ENCODE measurements around the gene SP110.
"Not testable (repeated sequence)": the region's sequence is repeated elsewhere in the genome, so short reads cannot be mapped to it uniquely, and the experiment has no call there.

The SP110 gene

DNA sequence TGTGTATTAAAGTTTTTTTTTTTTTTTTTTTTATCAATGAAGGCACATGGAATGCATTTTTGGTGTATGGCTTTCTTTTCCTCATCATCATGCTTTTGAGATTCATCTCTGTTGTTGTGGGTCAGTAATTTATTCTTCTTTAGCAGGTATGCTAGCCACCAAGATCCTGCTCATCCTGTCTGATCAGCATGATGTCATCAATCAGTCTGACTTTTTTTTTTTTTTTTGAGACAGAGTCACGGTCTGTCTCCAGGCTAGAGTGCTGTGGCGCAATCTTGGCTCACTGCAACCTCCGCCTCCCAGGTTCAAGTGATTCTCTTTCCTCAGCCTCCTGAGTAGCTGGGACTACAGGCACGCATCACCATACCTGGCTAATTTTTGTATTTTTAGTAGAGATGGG is 3.0 kb upstream of the SP110 start:
- not testable (repeated sequence) for DNase-seq

DNA sequence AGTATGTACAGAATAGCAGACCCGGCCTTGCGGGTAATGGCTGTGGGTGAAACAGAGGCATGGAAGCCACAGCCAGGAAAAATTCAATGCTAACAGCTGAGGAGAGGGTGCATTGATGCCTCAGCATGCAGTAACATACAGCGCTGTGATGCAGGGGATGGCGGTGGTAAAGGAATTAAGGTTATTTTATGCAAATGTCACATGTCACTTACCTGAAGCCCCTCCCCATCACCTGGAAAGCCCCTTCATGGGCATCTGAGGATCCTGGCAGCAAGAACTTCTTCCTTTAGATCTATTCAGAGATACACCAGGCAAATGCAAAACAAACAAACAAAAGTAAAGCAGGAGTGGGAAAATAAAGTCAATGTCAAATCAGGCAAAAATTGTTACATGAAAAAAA is 1.7 kb upstream of the SP110 start:
- no peak for DNase-seq

DNA sequence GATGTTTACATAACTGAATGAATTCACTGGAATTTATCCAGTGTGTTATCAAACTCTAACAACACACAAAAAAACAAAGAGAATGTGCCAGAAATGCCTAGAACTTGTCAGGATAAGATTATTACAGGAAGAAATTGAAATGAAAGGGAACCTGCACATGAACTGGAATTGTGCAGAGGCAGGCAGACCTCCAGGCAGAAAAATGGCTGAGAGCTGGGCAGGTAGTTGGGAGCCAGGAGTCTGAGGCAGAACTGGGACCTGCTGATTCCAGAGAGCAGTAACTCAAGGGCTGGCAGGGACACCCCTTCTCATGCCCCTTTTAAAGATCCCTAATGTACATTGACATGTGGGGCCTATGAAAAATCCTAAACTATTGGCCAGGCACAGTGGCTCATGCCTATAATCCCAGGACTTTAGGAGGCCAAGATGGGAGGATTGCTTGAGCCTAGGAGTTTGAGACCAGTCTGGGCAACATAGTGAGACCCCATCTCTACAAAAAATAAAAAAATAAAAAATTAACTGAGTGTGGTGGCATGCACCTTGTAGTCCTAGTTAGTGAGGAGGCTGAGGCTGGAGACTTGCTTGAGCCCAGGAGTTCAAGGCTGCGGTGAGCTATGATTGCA is 674 bp upstream of the SP110 start:
- no peak for DNase-seq

DNA sequence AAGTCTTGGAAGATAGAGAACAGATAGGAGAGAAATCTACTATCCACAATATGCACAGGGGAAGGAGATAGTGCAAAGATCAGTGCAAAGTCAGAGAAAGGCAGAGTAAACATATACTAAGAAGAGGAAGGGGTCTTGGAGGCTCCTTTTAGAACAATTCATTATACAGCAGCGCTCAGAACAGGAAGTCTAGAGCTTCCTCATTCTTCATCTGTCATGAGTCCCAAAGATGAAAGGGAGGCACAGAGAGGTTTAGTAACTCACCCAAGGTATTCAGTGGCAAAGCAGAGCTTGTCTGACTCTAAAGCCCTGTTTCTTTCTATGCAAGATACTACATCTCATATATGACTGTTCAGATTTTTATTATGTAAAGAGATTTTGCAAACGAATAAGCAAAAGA is 1.4 kb downstream of the SP110 start:
- DNase-seq, result no peak

DNA sequence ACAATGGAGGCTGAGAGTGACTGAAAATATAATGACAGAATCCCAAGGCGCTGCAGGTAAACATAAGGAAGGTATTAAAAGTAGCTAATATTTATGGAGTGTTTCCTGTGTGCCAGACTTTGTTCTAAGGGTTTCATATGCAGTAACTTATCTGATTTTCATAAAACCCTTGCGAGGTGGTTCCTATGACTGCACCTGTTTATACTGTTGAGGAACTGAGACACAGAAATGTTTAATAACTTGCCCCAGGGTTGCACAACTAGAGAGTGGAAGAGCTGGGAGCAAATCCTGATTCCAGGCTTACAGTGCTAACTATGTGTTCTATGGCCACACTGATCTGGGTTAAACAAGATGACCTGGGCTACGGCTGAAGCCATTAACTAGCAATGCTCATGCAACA is 2.4 kb downstream of the SP110 start:
- DNase-seq, result no peak

DNA sequence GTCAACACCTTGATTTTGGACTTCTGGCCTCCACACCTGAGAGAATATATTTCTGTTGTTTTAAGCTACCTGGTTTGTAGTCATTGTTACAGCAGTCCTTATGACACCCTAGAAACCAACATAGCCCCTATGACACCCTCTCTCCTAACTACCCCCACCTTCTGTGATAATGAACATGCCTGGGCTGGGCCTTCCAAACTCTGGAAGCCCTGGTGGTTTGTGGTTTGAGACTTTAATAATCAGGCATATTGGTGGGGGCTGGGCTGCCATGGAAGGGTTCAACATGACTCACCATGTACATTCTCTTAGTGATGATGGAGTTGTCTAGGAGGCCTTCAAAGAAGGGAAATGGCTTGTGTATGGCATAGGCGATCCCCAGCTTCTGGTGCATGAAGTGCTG is 3.3 kb downstream of the SP110 start:
- peak; percentile 40 for DNase-seq

DNA sequence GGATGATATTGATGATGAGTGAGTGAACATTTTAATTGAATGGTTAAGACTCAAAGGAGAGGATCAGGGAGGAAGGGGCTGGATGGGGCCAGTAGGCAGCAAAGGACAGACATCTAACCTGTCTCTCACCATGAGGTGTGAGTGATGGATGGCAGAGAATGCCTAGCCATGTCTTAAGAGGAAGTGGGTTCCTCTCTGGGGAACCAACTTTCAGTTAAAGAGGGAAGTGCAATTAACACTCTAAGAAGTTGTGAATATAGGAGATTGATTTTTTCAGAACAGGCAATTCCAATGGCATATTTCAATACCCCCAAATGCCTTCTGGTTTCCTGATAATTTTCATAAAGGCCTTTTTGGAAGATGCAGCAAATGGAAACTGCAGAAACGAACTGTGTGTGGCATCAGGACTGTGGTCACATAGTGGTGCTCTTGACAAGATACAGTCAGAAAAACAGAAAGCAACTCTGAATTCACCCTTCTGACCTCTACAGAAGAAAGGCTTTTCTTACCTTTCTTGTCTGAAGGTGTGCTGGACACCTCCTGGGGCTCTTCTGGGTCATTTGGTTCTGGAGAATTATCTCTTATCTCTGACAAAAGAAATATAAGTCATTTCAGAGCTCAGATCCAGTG is 10.2 kb downstream of the SP110 start:
- no peak for DNase-seq

DNA sequence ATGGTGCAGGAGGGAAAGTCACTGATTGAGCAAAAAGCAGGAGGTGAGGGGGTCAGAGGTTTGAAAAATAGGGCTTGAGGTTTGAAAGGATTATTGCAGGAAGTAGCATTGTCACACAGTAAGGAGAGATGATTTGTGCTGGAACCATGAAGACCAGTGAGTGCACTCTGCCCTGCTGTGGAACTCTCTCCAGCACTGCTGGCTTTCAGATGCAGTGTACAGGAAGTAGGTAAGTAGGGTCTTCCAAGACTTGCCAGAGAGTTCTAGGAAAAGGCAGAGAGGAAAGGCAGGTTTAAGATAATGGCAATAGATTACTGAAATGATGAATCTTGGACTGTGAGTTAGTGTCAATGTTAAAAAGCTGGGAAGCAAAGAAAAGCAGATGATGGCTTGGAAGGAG is 11.2 kb downstream of the SP110 start:
- DNase-seq, result no peak

DNA sequence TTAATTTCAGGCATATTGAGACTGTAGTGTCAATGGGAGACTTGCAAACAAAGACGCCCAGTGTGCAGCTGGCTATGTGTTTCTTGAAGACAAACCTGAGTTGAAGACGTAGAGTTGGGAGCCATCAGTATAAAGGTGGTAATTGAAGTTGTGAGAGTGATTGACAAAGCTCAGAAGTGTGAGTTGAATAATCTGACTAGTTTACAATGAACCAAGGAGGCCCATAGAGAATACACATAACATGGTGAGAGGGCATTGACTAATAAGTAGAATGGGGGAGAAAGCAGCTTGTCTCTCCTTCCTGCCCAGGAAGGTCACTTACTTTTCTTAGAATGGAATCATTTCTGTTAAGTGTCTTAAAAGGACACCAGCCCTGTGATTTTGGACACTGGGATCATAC is 14.1 kb downstream of the SP110 start:
- peak; percentile 62 for DNase-seq

DNA sequence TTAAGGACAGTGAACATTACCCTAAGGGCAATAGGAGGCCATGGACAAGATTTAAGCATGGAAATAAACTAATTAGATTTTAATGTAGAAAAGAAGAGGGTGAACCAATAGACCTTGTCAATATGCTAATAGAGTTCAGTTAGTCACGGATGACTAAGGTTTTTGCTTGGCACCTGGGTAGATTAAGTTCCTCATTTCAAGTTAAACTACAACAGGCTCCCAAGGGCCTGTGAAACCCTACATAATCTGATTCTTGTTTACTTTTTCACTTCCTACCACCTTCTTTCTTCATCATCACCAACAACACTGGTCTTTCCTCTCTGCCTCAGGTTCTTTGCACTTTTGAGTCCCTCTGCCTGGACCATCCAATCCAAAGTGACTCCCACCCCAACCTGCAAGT is 14.8 kb downstream of the SP110 start:
- DNase-seq, result no peak

DNA sequence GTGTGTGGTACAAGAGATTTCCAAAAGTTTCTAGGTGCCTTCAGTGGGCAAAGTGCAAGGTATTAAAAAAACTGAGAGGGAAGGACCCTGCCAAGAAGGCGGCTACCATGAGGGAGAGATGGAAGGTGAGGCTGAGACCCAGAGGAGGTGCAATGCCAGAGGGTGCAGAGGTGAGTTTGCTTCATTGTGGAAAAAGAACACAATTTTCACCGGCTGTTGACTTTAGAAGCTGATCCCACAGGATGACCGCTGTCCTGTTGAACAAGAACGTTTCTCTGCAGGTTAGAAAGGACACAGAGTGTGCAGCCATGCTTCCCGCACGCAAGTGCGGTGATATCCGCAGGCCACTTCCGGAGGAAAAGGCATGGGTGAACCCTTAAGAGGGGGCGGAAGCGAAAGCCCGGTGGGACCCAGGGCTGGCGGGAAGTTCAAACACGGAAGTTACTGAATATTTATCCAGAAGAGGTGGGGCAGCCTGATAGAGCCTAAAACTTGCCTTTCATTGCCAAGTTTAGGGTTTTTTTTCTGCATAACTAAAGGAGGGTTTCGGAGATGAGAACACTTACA is 16.6 kb downstream of the SP110 start:
- DNase-seq, result no peak

DNA sequence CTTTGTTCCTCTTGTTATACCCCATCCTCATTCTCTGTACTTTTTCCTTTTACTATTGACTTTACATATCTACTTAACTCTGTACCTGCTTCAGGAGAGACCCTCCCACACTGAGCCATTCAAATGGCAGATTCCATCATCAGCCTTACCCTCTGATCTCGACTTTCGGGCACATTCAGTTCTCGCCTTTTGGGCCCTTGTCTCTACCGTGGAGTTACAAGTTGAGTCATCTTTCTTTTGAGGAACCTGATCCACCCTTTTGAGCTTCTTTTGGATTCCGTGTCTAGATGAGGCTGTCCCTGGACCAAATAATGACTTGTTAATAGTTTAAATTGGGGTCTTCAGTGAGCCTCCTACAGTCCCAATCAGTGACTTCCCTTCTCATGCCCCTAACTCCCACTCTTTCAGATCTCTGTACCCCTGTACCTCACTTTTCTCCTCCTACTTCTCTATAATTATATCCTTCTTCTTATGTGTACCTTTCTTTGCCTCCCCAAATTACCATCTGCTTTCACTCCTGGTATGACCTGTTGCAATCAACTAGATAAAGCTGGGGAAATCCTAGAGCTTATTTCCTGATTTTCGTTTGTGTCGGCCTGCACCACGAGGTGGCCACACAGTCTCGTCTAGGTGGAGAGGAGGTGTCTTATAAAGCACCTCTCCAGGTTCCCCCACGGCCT is 17.2 kb downstream of the SP110 start:
- DNase-seq, result peak; percentile 69

DNA sequence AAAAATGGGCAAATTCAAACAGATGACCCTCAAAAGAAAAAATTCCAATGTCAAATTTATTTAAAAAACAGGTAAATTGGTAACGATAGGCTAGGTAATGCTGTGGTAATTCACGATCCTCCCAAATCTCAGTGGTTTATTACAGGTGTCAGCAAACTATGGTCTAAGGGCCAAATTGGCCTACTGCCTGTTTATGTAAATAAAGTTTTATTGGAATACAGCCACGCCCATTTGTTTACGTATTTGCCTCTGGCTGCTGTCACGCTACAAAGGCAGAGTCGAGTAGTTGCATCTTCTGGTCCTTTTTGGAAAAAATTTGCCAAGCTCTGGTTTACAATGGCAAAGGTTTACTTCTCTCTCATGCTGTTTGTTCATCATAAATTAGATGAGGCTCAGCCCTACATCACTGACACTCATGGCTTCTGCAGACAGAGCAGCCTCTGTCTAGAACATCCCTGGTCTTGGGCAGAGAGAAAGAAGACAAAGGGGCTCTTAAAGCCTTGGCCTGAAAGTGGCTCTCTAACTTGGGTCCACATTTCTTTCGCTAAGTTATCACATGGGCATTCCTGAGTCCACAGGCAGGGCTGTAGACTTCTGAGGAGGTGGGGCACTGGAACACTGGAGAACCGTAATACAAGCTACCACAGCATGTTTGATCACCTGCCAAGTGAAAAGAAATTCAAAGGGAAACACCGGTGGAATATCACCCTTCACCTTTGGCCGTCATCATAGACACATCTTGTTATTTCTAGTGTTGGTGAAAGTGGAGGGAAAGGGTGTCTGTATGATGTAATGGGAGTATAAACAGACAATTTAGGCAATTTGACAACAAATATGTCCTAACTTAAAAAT is 34.8 kb downstream of the SP110 start:
- no peak for DNase-seq

DNA sequence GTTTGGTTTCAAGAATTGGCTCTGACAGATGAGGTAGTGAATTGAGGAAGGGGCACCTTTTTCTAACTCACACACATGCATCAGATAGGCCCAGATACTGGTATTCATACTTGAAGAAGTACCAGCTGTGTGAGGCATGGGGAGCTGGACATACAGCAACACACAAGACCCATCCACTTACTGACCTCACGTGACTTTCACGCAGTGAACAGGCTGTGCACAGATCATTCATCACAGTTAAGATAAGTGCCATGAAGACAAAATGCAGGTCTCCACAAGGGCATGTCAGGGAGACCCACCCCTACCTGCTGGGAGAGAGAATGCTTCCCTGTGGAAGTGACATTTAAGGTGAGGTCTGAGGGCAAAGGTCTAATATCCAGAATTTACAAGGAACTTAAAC is 38.6 kb downstream of the SP110 start:
- no peak for DNase-seq

DNA sequence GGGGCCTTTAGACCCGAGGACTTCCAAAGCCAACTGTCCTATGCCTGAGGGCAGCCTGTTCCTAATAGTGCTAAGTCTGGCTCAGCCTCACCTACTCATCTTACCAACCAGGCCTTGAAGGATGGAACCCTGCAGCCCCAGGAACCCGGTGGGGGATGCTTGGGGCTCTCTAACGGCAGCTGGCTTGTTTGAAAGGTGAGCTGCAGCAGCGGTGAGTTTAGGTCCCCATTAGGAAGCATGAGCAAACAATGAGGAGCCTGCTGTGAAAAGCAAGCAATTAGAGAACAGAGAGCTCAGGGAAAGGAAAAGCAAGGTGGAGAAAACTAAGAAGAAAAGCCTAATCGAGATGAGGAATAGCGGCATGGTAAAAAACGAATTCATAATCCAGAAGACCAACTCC is 39.9 kb downstream of the SP110 start:
- no peak for DNase-seq

DNA sequence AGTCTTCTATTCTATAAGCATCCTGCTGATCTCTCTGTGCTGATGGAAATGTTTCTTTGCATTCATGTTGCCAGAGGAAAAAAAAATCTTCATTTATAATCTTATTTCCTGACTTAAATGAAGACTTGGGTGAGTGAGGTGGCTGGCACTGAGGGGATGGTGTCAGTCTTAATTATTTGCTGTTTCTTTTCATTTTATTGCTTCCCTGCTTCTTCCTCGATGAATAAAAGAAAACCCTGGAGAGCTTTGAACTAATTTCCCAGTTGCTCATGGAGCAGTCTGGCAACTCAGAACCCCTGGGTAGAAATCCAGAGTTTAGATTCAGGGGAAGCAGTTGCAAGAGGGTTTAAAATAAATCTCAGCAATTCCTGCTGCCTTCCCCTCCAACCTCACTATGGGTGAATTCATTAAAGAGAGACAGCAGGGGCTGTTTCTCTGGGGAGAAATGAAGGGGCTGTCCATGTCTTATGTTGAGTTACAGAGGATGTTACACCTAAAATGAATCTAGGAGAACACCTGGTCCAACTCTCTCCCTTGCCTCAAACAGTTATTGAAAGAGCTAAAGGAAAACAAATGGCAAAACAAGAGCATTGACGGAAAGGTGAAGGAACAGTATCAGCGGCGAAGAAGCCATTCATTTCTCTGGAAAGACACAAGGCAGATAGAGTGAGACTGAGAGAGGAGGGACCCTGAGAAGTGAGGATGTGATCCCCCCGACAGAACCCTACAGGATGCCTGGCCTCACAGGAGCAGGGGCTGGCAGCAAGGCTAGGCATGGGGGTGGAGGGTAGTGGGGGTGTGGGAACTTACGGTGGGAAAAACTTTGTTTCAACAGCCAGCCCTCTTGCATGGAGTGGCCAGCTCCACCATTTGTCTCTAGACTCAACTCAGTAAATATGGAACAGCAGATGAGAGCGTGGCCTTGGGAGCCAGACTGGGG is 41.0 kb downstream of the SP110 start:
- no peak for DNase-seq

DNA sequence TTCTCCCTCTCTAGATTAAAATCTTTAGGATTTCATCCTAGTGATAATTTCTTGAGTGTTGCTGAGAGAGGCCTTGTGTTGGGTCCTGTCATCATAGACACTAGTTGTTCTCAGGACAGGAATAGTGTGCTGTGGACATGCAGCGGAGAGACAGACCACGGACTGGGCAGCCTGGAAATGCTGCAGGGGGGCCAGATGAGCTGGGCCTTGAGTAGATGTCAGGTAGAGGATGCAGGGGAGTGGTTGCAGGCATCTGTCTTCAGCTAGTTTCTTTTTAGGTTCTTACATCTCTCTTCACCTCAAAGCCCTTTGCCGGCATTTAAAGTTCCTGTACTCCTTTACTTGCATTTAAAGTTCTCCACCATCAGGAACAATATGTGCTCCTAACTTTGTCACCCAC is 42.8 kb downstream of the SP110 start:
- no peak for DNase-seq

DNA sequence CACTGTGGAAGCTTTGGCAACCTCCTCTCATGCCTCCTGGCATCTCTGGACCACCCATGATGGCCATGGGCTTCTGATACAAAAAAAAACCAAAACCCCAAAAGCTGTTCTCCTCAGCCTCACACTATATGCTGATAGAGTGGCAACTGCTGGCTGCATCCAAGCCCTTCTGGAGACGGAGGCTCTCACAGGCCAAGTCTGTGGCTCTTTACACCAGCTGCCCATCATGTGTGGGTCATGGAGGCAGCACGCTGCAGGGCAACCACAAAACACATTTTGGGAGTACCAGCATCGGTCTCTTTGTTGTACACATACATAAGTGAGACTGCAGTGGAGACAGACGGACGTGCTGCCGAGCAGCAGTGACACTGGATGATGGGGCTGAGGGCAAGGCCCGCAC is 45.3 kb downstream of the SP110 start:
- no peak for DNase-seq

DNA sequence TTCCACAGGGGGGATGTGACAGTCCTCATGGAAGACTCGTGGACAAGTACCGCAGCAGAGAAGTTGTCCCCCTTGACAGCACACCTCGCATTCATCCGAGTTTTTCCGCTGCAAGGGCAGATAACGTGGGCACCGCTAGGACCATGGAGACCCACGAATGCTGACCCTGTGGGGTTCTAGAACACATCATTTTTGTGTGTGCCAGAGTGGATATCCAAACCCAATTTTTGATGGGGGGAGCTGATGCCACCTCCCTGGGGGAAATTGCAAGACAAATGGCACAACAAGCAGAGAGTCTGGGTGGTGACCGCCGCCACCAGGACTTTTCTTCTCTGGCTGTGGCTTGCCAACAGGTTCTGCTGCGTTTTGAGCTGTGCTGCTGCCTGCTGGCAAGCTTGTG is 46.9 kb downstream of the SP110 start:
- no peak for DNase-seq

DNA sequence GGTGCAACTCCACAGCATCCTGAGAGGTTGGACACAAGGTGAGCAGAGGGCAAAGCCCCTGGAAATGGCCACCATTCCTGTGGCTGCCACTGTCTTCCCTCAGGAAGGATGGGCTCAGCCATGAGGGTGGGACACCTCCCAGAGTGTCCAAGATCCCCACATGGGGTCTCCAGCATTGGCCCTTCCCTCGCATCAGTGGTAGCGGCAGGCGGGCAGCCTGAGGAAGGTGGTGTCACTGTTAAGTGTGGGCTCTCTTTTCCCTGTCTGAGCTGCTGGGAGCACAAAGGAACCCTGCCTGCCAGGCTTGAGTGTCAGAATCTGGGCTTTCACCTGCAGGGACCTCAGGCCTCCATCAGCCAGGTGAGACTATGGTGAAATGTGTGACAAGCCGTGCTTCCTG is 47.6 kb downstream of the SP110 start:
- DNase-seq, result no peak

DNA sequence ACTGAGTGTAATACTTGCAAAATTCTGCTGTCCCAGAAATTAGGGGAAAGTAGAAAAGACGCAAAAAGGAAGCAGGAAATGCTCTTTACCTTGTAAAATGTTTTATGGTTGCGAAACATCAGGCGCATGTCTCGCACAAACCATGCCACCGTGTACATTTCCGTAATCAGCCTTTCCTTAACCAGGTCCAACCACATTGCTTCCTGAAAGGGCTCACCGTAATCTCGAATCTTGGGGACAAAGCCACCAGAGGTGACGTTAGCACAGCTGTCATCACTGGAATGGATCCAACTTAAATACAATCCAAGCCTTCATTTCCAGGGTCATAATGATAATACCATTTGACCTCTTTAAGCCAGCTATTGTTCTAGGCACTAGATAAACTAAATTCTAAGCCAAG is 49.3 kb downstream of the SP110 start:
- DNase-seq, result peak; percentile 37

DNA sequence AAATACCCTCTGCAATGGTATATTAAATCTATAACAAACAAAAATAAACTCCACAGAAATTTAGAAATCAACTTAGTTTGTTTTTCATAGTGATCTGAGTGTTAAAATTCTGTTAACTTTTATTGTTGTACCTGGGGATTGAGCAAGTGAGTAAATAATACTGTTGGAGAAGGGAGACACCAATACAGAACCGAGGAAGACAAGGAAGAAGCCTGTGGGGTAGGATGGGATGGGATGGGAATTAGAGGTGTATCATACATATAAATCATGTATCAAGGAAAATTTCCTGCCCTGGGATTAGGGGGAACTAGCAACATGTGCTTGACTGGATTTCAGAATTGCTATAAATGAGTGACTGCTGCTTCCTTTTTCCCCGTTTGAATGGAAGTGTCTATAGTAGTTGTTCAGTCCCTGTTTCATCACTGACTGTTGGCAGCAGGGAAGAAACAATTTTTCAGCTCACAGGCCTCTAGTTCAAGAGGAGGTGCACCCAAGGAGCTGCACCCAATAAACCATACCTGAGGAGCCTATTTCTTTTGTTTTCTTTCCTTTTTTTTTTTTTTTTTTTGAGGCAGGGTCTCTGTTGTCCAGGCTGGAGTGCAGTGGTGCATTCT is 53.1 kb downstream of the SP110 start:
- DNase-seq, result no peak
